ENCODE data around the gene KLHL12.

KLHL12 gene

GRCh38 chr1:202953392-202953791, 26.4 kb upstream of the KLHL12 start:
- H3K9ac ChIP-seq = no peak overlapping the region
- H3K9me3 ChIP-seq (ENCODE audit: control insufficient read depth, low read length) = no peaks in the 10 kb centered on the region
- H3K4me3 ChIP-seq (ENCODE audit: low read depth, low read length) = no peak overlapping the region
- TF ChIP-seq, protein P1, sequence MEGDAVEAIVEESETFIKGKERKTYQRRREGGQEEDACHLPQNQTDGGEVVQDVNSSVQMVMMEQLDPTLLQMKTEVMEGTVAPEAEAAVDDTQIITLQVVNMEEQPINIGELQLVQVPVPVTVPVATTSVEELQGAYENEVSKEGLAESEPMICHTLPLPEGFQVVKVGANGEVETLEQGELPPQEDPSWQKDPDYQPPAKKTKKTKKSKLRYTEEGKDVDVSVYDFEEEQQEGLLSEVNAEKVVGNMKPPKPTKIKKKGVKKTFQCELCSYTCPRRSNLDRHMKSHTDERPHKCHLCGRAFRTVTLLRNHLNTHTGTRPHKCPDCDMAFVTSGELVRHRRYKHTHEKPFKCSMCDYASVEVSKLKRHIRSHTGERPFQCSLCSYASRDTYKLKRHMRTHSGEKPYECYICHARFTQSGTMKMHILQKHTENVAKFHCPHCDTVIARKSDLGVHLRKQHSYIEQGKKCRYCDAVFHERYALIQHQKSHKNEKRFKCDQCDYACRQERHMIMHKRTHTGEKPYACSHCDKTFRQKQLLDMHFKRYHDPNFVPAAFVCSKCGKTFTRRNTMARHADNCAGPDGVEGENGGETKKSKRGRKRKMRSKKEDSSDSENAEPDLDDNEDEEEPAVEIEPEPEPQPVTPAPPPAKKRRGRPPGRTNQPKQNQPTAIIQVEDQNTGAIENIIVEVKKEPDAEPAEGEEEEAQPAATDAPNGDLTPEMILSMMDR (IDR thresholded peaks at IDR 0.05) = no peak
- no peaks in the 10 kb centered on the region for H3K4me1 ChIP-seq
- no peak overlapping the region for H2AFZ ChIP-seq
- no peak overlapping the region for H3K4me2 ChIP-seq (ENCODE audit: low read length)
- peaks cover 10% of the 10 kb centered on the region for H3K79me2 ChIP-seq
- no peaks in the 10 kb centered on the region for H3K36me3 ChIP-seq (ENCODE audit: control insufficient read depth, insufficient read depth, low read length)
- no peaks in the 10 kb centered on the region for H3K27me3 ChIP-seq (ENCODE audit: control insufficient read depth, insufficient read depth, low read length)
- H3K27ac ChIP-seq = no peak overlapping the region

DNA sequence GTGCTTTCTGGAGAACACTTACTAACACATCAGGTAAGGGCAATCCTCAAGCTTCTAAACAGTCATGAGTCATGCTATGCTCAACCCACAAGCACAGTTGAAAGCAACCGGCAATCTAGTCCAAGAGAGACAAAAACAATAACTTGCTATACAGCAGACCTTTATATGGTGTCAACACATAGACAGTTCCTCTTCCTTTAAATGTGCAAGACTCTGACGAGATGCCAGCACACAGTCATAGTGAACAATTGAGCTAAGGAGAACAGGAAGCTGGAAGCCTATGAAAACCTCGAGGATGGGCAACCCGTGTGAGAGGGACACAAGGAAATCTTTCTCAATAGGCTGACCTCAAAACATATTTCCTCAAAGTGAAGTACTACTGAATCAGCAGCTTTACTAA, 25.8 kb upstream of the KLHL12 start:
- Histone ChIP-seq H3K9me3 (ENCODE audit: control insufficient read depth, low read length) (no peaks in the 10 kb centered on the region), H3K4me2 (ENCODE audit: low read length) (no peak overlapping the region), H3K4me3 (ENCODE audit: low read depth, low read length) (no peak overlapping the region), H3K4me1 (no peaks in the 10 kb centered on the region), H3K27me3 (ENCODE audit: control insufficient read depth, insufficient read depth, low read length) (no peaks in the 10 kb centered on the region), H3K9ac (no peak overlapping the region), H2AFZ (no peak overlapping the region), H3K79me2 (peaks cover 9% of the 10 kb centered on the region), H3K27ac (no peak overlapping the region), H3K36me3 (ENCODE audit: control insufficient read depth, insufficient read depth, low read length) (no peaks in the 10 kb centered on the region)
- TF ChIP-seq, protein P1 (IDR thresholded peaks at IDR 0.05) = no peak

- H3K27ac ChIP-seq = no peak overlapping the region
- H3K9me3 ChIP-seq (ENCODE audit: control insufficient read depth, low read length) = no peaks in the 10 kb centered on the region
- no peaks in the 10 kb centered on the region for H3K36me3 ChIP-seq (ENCODE audit: control insufficient read depth, insufficient read depth, low read length)
Measured at GRCh38 chr1:202952099-202952498, 25.1 kb upstream of the KLHL12 start.

DNA sequence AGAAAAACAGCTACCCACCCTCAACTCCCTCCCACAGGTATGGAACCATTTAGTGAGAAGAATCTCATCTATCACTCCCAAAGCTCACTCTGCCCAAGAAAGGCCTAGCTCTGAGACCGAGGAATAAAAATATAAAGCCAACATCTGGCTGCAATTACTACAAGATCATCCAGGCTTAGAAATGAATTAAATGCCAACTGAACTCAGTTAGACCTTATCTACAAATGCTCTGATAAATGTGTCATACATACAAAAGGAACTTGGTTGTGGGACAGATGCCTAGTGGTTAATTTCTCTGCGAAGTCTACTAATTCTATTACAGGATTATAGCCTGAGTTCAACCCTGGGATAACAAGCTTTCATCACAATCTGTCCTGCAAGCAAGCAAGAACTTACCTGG, 24.4 kb upstream of the KLHL12 start:
- Histone ChIP-seq H3K4me1 (no peaks in the 10 kb centered on the region), H2AFZ (no peak overlapping the region), H3K9me3 (ENCODE audit: control insufficient read depth, low read length) (no peaks in the 10 kb centered on the region), H3K4me3 (ENCODE audit: low read depth, low read length) (no peak overlapping the region), H3K79me2 (peaks cover 4% of the 10 kb centered on the region), H3K36me3 (ENCODE audit: control insufficient read depth, insufficient read depth, low read length) (no peaks in the 10 kb centered on the region), H3K27me3 (ENCODE audit: control insufficient read depth, insufficient read depth, low read length) (no peaks in the 10 kb centered on the region), H3K27ac (no peak overlapping the region), H3K4me2 (ENCODE audit: low read length) (no peak overlapping the region), H3K9ac (no peak overlapping the region)
- TF ChIP-seq, protein P1 (IDR thresholded peaks at IDR 0.05) = no peak

More at GRCh38 chr1:202952099-202952498, 25.1 kb upstream of the KLHL12 start:
- Histone ChIP-seq H3K4me1 (no peaks in the 10 kb centered on the region), H2AFZ (no peak overlapping the region), H3K79me2 (peaks cover 4% of the 10 kb centered on the region), H3K27me3 (ENCODE audit: control insufficient read depth, insufficient read depth, low read length) (no peaks in the 10 kb centered on the region), H3K4me3 (ENCODE audit: low read depth, low read length) (no peak overlapping the region), H3K9ac (no peak overlapping the region), H3K4me2 (ENCODE audit: low read length) (no peak overlapping the region)
- TF ChIP-seq, protein P1 (IDR thresholded peaks at IDR 0.05) = no peak

DNA sequence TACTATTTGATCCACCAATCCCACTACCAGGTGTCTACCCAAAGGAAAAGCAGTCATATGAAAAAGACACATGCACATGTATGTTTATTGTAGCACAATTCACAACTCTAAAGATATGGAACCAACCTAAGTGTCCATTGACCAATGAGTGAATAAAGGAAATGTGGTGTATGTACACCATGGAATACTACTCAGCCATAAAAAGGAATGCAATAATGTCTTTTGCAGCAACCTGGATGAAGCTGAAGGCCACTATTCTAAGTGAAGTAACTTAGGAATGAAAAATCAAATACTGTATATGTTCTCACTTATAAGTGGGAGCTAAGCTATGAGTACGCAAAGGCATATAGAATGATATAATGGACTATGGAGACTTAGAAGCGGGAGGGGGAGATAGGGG, 18.4 kb upstream of the KLHL12 start:
- TF ChIP-seq, protein P1 (IDR thresholded peaks at IDR 0.05) = no peak
- H3K27ac ChIP-seq = no peak overlapping the region
- H3K9ac ChIP-seq = no peak overlapping the region
- H3K4me2 ChIP-seq (ENCODE audit: low read length) = no peak overlapping the region
- H3K4me3 ChIP-seq (ENCODE audit: low read depth, low read length) = no peak overlapping the region
- H3K79me2 ChIP-seq = no peaks in the 10 kb centered on the region
- H3K9me3 ChIP-seq (ENCODE audit: control insufficient read depth, low read length) = no peaks in the 10 kb centered on the region
- no peaks in the 10 kb centered on the region for H3K36me3 ChIP-seq (ENCODE audit: control insufficient read depth, insufficient read depth, low read length)
- H3K4me1 ChIP-seq = no peaks in the 10 kb centered on the region
- no peaks in the 10 kb centered on the region for H3K27me3 ChIP-seq (ENCODE audit: control insufficient read depth, insufficient read depth, low read length)
- H2AFZ ChIP-seq = no peak overlapping the region

Data from parathyroid adenoma (tissue), 2 donors.